ENCODE data around the gene FOXK2.

DNA sequence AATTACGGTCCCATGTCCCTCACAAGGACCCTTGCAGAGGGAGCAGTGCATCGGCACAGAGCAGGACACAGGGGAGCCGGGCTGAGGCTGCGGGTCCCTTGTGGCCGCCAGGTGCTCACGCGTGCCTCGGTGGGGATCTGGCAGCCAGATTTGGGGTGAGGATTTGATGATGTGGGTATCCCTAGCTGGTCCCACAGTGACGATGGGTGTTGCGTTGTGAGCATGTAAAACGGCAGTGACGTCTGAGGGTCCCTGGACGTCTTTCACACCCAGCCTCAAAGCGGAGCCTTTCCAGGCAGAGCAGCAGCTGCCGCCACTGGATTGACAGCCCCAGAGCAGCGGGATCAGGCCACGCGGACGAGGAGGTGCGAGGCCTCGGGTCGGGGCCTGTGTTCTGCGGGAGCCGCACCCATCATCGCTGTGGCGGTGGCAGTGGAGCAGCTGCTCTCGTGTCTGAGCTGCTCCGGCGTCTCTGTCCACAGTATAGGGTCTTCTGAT is 74.1 kb downstream of the FOXK2 start:
- TF ChIP-seq, protein P1, sequence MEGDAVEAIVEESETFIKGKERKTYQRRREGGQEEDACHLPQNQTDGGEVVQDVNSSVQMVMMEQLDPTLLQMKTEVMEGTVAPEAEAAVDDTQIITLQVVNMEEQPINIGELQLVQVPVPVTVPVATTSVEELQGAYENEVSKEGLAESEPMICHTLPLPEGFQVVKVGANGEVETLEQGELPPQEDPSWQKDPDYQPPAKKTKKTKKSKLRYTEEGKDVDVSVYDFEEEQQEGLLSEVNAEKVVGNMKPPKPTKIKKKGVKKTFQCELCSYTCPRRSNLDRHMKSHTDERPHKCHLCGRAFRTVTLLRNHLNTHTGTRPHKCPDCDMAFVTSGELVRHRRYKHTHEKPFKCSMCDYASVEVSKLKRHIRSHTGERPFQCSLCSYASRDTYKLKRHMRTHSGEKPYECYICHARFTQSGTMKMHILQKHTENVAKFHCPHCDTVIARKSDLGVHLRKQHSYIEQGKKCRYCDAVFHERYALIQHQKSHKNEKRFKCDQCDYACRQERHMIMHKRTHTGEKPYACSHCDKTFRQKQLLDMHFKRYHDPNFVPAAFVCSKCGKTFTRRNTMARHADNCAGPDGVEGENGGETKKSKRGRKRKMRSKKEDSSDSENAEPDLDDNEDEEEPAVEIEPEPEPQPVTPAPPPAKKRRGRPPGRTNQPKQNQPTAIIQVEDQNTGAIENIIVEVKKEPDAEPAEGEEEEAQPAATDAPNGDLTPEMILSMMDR (conservative IDR thresholded peaks at IDR 0.05; ENCODE audit: low read length), result no peak
- TF ChIP-seq EZH2phosphoT487 (IDR thresholded peaks at IDR 0.05; ENCODE audit: borderline replicate concordance, low read depth, low read length), result no peak
